ENCODE data around the gene METRNL.
"Not testable (repeated sequence)": the region's sequence is repeated elsewhere in the genome, so short reads cannot be mapped to it uniquely, and the experiment has no call there.

Gene METRNL

DNA sequence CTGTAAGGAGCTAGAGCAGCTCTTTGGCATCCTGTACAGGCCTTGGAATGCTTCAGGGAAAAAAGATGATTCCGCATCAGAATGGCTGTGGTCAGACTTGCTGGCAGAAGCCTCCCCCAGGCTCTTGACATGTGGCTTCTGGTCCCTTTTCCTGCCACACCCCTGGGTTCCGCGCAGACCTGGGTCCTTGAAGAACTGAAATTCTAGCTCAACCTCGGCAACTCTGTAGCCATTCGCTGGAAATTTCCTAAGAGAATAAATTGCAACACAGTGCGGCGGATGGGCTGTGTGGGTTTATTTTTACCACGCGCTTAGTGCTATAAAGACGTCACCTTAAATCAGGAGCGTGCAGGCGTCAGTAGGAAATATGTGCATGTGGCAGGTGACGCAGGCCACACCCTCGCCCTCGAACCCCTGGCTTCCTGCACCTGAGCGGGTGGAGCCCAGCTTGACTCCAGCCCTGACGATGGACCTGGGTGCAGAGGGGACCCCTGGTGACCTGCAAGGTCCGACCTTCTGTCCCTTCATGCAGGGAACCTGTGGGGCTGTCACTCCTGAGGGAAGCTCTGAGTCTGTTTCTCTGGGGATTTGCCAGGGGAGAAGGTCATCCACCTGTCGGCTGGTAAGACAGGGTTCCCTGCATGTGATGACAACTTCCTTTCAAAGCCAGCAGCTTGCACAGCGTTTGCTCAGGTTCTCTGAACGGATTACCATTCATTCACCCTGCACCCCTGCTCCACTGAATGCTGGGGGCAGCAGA is 46.3 kb downstream of the METRNL start:
- DNase-seq: no peak

DNA sequence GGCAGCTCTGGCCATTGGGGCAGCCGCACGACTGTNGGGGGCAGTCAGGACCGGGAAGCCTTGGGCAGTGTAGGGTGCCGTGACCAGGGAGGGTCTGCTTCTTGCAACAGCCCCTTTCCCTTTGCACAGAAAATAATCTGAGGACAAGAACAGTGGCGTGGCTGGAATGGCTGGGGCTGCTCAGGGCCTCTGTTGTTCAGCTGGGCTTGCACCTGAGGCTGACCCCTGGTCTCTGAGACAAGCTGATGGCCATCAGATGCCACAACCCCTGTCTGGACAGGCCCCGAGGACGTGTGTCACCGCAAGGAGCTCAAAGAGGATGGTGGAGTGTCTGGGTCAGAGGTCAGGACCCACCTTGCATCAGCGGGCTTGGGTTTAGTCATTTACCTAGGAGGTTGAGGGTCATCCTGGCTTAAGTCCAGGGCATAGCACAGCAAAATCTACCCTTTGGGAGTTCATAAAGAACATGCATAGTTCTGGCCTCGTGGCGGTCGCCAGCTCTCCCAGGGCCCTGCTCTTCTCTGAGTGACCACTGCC is 46.9 kb downstream of the METRNL start:
- DNase-seq: no peak

- DNase-seq: no peak
Observed at GRCh38 chr17:83127431-83128160, 48.2 kb downstream of the METRNL start.

- DNase-seq: no peak
Observed at GRCh38 chr17:83128306-83129240, 49.2 kb downstream of the METRNL start.

GRCh38 chr17:83129676-83130075 is 50.3 kb downstream of the METRNL start:
- DNase-seq: no peak

GRCh38 chr17:83131401-83132011 is 52.1 kb downstream of the METRNL start:
- DNase-seq: no peak

DNA sequence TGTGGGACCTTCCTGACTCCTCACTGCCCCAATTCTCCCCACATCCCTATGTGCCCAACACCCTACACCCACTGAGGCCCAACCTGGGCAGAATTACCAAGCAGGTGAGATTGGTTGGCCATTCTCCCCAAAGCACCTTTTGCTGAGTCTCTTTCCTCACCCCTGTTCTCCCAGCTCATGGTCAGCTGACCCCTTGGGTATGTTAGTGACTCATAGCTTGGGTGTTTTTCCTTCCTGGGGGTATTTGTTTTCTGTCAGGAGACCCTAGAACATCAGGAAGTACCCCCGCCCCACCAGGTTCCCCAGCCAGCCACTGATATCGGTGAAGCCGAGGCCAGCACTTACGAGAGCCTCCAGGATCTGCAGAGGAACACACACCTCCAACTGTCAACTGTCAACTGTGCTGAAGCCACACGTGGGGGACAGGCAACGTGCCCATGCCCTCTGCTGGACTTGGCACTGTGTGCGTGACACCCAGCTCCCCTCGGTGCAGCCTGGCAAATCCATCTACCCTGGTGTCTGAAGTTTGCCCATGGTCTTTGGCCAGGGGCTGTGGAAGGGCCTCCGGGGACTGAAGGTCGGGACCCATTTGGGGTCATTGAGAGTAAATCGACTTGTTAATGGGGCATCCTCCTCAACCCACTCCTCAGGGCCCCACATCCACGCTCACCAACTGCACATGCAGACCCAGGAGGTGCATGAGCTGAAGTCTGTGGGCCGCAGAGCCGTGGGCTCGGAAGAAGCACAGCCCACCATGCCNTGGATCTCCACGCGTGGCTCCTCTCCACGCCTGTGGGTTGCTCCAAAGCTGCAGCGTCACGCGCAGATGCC is 53.1 kb downstream of the METRNL start:
- DNase-seq: no peak

DNA sequence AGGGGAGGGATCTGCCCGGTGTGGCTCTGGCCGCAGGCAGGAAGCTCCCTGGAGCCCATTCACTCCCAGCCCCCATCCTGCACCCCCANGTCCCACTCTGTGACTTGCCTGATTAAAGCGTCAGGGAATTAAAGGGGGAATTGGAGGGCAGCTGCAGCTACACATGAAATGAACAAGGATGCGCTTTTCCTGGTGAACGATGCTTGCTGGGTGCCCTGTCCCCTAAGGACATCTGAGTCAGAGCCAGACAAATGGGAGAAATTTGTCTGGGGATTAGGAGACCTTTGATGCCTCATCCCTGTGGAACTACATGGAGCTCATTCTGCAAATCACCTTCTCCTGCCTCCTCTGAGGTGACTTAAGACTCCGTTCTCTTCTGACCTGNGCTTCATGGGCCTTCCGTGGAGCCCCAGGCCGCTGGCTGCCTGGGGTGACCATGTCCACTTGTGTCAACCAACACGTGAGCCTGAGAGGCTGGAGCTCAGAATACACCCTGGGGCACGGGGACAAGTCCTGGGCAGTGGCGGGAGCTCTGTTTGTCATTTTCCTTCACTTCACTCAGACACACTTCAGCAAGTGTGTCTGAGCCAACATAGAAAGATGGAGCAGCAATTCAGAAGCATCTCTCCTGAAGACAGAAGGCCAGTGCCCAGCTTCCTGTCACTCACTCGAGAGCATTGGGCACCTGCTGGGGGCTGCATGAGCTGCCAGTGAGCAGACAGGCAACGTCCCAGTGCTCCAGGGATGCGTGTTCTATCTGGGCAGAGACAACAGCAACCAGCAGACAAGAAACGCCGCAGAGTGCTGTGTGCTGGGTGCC is 54.1 kb downstream of the METRNL start:
- DNase-seq: no peak

- not testable (repeated sequence) for DNase-seq
Observed at GRCh38 chr17:83134456-83134855, 55.0 kb downstream of the METRNL start.

- DNase-seq: no peak
Observed at GRCh38 chr17:83135692-83136091, 56.3 kb downstream of the METRNL start.

GRCh38 chr17:83136156-83136555 is 56.7 kb downstream of the METRNL start:
- no peak for DNase-seq

GRCh38 chr17:83136931-83137330 is 57.5 kb downstream of the METRNL start:
- DNase-seq: no peak

DNA sequence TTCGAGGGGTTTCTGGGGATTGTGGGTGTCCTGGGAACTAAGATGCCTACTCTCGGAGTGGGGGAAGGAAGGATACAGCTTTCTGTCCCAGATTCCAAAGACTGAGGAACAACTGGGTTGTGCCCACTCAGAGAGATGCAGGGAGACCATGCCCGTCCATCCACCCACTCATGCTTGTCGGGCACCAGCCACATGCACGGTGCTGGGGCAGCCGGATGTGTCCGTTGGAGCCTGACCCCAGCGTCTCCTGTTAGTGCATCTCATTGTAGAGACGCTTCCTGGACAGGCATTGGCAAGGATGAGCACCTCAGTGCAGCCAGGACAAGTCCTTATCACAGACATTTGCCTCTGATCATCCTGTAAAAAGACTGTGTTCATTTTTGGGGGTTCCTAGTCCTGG is 58.1 kb downstream of the METRNL start:
- DNase-seq: no peak

DNA sequence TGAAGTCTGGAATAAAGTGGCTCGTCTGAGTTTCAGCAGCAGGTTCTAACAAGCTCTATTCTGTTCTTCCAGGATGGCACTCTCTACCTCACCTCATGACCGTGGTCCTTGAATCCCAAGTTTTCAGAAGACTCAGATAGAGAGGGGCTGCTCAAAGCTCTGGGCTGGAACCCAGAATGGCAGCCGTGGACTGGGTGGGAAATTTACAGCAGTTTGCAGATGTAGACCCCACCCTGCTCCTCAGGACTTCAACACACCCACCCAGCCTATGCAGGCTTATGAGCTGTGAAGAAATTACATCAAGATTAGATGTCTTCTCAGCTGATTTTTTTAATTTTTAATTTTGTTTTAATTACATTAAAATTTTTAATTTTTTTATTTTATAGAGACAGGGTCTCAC is 59.4 kb downstream of the METRNL start:
- DNase-seq: no peak

DNA sequence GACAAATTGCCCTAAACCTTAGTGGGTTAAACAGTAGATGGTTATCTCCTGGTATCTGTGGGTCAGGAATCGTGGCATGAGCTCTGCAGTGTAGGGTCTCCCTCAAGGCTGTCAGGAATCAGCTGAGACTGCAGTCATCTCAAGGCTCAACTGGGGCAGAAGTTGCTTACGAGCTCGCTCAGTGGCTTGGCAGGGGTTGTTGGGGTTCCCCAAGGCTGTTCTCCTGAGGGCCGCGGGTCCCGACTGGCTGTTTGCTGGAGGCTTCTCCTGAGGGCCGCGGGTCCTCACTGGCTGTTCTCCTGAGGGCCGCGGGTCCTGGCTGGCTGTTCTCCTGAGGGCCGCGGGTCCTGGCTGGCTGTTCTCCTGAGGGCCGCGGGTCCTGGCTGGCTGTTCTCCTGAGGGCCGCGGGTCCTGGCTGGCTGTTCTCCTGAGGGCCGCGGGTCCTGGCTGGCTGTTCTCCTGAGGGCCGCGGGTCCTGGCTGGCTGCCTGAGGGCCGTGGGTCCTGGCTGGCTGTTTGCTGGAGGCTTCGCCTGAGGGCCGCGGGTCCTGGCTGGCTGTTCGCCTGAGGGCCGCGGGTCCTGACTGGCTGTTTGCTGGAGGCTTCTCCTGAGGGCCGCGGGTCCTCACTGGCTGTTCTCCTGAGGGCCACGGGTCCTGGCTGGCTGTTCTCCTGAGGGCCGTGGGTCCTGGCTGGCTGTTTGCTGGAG is 60.3 kb downstream of the METRNL start:
- not testable (repeated sequence) for DNase-seq

DNA sequence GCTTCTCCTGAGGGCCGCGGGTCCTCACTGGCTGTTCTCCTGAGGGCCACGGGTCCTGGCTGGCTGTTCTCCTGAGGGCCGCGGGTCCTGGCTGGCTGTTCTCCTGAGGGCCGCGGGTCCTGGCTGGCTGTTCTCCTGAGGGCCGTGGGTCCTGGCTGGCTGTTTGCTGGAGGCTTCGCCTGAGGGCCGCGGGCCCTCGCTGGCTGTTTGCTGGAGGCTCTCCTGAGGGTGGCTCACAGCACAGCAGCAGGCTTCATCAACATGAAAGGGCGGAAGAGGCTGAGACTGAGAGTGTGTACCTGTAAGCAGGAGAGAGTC is 60.8 kb downstream of the METRNL start:
- not testable (repeated sequence) for DNase-seq

DNA sequence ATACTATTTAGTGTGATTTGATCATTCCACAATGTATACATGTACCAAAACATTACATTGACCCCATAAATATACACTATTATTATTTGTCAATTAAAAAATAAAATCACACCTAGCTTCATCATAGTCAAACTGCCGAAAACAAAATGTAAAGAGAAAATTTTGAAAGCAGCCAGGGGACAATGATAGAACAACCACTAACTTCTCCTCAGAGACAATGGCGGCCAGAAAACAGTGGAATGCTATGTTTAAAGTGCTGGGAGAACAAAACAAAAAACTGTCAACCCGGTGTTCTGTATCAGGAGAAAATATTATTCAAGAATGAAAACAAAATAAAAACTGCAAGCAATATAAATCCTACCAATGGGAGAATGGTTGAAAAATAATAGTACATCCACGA is 63.2 kb downstream of the METRNL start:
- no peak for DNase-seq

GRCh38 chr17:83143817-83144231 is 64.4 kb downstream of the METRNL start:
- no peak for DNase-seq
